WTC11 (cell line): Measurements from ENCODE around the gene SMIM13. TPM values are rescaled to one million over a fixed set of nuclear protein-coding genes. Genes with fewer than 3 reads are reported as not detected.

Experiments used
- ATAC-seq: fragments of 200-7000 bp; cut with Tn5 transposase; 2 replicates; pipeline ENCODE4 v1.10.0; 2021; ENCODE audit warnings: mild to moderate bottlenecking, moderate library complexity
- CTCF ChIA-PET: fragments of 300-600 bp; sonication (Branson Sonifier 250); formaldehyde crosslinking; loops from one replicate; lab custom pipeline; 2021; ENCODE audit warnings: antibody characterized with exemption; lab: Charles Lee
- POLR2A ChIA-PET: fragments of 350-600 bp; sonication (Branson Sonifier 250); formaldehyde crosslinking; loops from one replicate; lab custom pipeline; 2021; ENCODE audit warnings: antibody characterized with exemption; lab: Charles Lee
- DNase-seq: peaks from one replicate; pipeline ENCODE4 v3.0.0; 2021; ENCODE audit warnings: low spot score
- H3K27ac Mint-ChIP-seq: 2 replicates; pipeline ENCODE4 v1.8.0; 2021; ENCODE audit warnings: mixed read lengths
- H3K27me3 Mint-ChIP-seq: 2 replicates; pipeline ENCODE4 v1.8.0; 2021; ENCODE audit warnings: low read depth, mild to moderate bottlenecking, moderate library complexity, mixed read lengths
- H3K36me3 Mint-ChIP-seq: 2 replicates; pipeline ENCODE4 v1.8.0; 2021; ENCODE audit warnings: mixed read lengths
- H3K4me1 Mint-ChIP-seq: 2 replicates; pipeline ENCODE4 v1.8.0; 2022; ENCODE audit warnings: mixed read lengths
- H3K4me3 Mint-ChIP-seq: 2 replicates; pipeline ENCODE4 v1.8.0; 2021; ENCODE audit warnings: mild to moderate bottlenecking, moderate library complexity, mixed read lengths
- H3K9me3 Mint-ChIP-seq: 2 replicates; pipeline ENCODE4 v1.8.0; 2021; ENCODE audit warnings: mixed read lengths
- AR ChIP-seq: fragments of 250-450 bp; sonication (Bioruptor Pico); IDR thresholded peaks from 2 replicates; pipeline ENCODE4 v1.9.0; 2021; ENCODE audit warnings: mild to moderate bottlenecking
- ATF1 ChIP-seq: sonication (generic); formaldehyde crosslinking; IDR thresholded peaks from 2 replicates; pipeline ENCODE4 v1.8.1; 2023; ENCODE audit warnings: mild to moderate bottlenecking, moderate library complexity, missing genetic modification reagents
- CDX4 ChIP-seq: fragments of 250-450 bp; sonication (Bioruptor Pico); IDR thresholded peaks from 2 replicates; pipeline ENCODE4 v1.9.0; 2021; ENCODE audit warnings: moderate library complexity, mild to moderate bottlenecking, inconsistent platforms, borderline replicate concordance
- E2F4 ChIP-seq: sonication (generic); formaldehyde crosslinking; IDR thresholded peaks from 2 replicates; pipeline ENCODE4 v1.8.1; 2022; ENCODE audit warnings: low read depth, mild to moderate bottlenecking, moderate library complexity, missing genetic modification reagents, borderline replicate concordance
- ERG ChIP-seq: fragments of 250-450 bp; sonication (Bioruptor Pico); IDR thresholded peaks from 2 replicates; pipeline ENCODE4 v1.8.0; 2021; ENCODE audit warnings: mild to moderate bottlenecking
- FOXP4 ChIP-seq: sonication (generic); formaldehyde crosslinking; IDR thresholded peaks from 2 replicates; pipeline ENCODE4 v1.8.0; 2022; ENCODE audit warnings: mild to moderate bottlenecking, missing genetic modification reagents
- IRF2 ChIP-seq: sonication (generic); formaldehyde crosslinking; IDR thresholded peaks from 2 replicates; pipeline ENCODE4 v1.8.0; 2022; ENCODE audit warnings: low read depth, missing genetic modification reagents, borderline replicate concordance
- JAZF1 ChIP-seq: fragments of 250-450 bp; sonication (Bioruptor Pico); IDR thresholded peaks from 2 replicates; pipeline ENCODE4 v1.9.0; 2021; ENCODE audit warnings: moderate library complexity, mild to moderate bottlenecking, inconsistent platforms
- KAT7 ChIP-seq: sonication (generic); formaldehyde crosslinking; IDR thresholded peaks from 2 replicates; pipeline ENCODE4 v1.8.1; 2023; ENCODE audit warnings: missing genetic modification reagents, mild to moderate bottlenecking, borderline replicate concordance
- MXD4 ChIP-seq: fragments of 250-450 bp; sonication (Bioruptor Pico); IDR thresholded peaks from 2 replicates; pipeline ENCODE4 v1.8.0; 2021; ENCODE audit warnings: mild to moderate bottlenecking, moderate library complexity, borderline replicate concordance
- NFE2L1 ChIP-seq: sonication (generic); formaldehyde crosslinking; IDR thresholded peaks from 2 replicates; pipeline ENCODE4 v1.8.1; 2023; ENCODE audit warnings: missing genetic modification reagents
- NR2C2 ChIP-seq: sonication (generic); formaldehyde crosslinking; IDR thresholded peaks from 2 replicates; pipeline ENCODE4 v1.8.0; 2022; ENCODE audit warnings: mild to moderate bottlenecking, missing genetic modification reagents
- OVOL2 ChIP-seq: fragments of 250-450 bp; sonication (Bioruptor Pico); IDR thresholded peaks from 2 replicates; pipeline ENCODE4 v1.9.0; 2021; ENCODE audit warnings: mild to moderate bottlenecking, borderline replicate concordance
- RELA ChIP-seq: sonication (generic); formaldehyde crosslinking; IDR thresholded peaks from 2 replicates; pipeline ENCODE4 v1.8.1; 2022; ENCODE audit warnings: missing genetic modification reagents, mild to moderate bottlenecking, borderline replicate concordance
- SOX15 ChIP-seq: fragments of 250-450 bp; sonication (Bioruptor Pico); IDR thresholded peaks from 2 replicates; pipeline ENCODE4 v1.9.0; 2021; ENCODE audit warnings: mild to moderate bottlenecking
- ZNF121 ChIP-seq: sonication (generic); formaldehyde crosslinking; IDR thresholded peaks from 2 replicates; pipeline ENCODE4 v1.8.0; 2023; ENCODE audit warnings: missing genetic modification reagents
- ZNF263 ChIP-seq: sonication (generic); formaldehyde crosslinking; IDR thresholded peaks from 2 replicates; pipeline ENCODE4 v1.8.1; 2022; ENCODE audit warnings: low read depth, mild to moderate bottlenecking, moderate library complexity, missing genetic modification reagents
- ZNF425 ChIP-seq: fragments of 250-450 bp; sonication (Bioruptor Pico); conservative IDR thresholded peaks from 2 replicates; pipeline ENCODE4 v1.9.0; 2021; ENCODE audit warnings: mild to moderate bottlenecking
- ZNF512 ChIP-seq: sonication (generic); formaldehyde crosslinking; IDR thresholded peaks from 2 replicates; pipeline ENCODE4 v1.8.1; 2022; ENCODE audit warnings: missing genetic modification reagents, borderline replicate concordance
- ZNF671 ChIP-seq: fragments of 250-450 bp; sonication (Bioruptor Pico); IDR thresholded peaks from 2 replicates; pipeline ENCODE4 v1.8.0; 2021; ENCODE audit warnings: mild to moderate bottlenecking
- total RNA-seq: library from RNA; stranded (reverse); gene quantifications from 3 replicates; pipeline ENCODE4 v1.2.3, GENCODE V29; 2021

SMIM13 gene
- total RNA-seq, 1 experiment from 2014 or later: 9.7 TPM

GRCh38 chr6:11062083-11062482, 31.6 kb upstream of the SMIM13 start:
- no peaks in the 10 kb centered on the region for H3K9me3 Mint-ChIP-seq
- TF ChIP-seq ZNF671: no peak
- H3K27me3 Mint-ChIP-seq: no peaks in the 10 kb centered on the region
- ATAC-seq (no peak), DNase-seq (no peak)
- H3K36me3 Mint-ChIP-seq: no peaks in the 10 kb centered on the region
- H3K4me3 Mint-ChIP-seq: no peak overlapping the region
- CTCF ChIA-PET: interaction anchor here (0.6 to 1.6 kb wide), 2 partner anchors 108 to 139 kb away, joined by 3 to 4 read pairs; no protein-coding TSS in a partner anchor
- POLR2A ChIA-PET: no interaction called here
- H3K4me1 Mint-ChIP-seq: peaks cover 4% of the 10 kb centered on the region
- no peak overlapping the region for H3K27ac Mint-ChIP-seq

GRCh38 chr6:11062715-11063114, 30.9 kb upstream of the SMIM13 start:
- no peak for TF ChIP-seq RELA (CRISPR knock-in tag)
- TF ChIP-seq NFE2L1: no peak
- TF ChIP-seq ERG: no peak
- TF ChIP-seq AR (CRISPR knock-in tag): no peak
- TF ChIP-seq MXD4 (CRISPR knock-in tag): no peak
- TF ChIP-seq JAZF1: no peak
- no peak for TF ChIP-seq OVOL2 (CRISPR knock-in tag)
- TF ChIP-seq SOX15 (CRISPR knock-in tag): no peak
- no peak for TF ChIP-seq FOXP4
- TF ChIP-seq ZNF121 (CRISPR knock-in tag): no peak
- no peak for TF ChIP-seq E2F4 (CRISPR knock-in tag)
- no peak for TF ChIP-seq CDX4 (CRISPR knock-in tag)
- TF ChIP-seq ZNF512 (CRISPR knock-in tag): no peak
- no peak for TF ChIP-seq ATF1 (CRISPR knock-in tag)
- TF ChIP-seq ZNF425 (CRISPR knock-in tag): no peak
- TF ChIP-seq ZNF263 (CRISPR knock-in tag): no peak
- TF ChIP-seq NR2C2 (CRISPR knock-in tag): no peak
- no peak for TF ChIP-seq ZNF671
- TF ChIP-seq IRF2 (CRISPR knock-in tag): no peak
- no peak for TF ChIP-seq KAT7 (CRISPR knock-in tag)
- no peak overlapping the region for H3K4me3 Mint-ChIP-seq
- no peak for ATAC-seq
- H3K4me1 Mint-ChIP-seq: peaks cover 4% of the 10 kb centered on the region
- no peak overlapping the region for H3K27ac Mint-ChIP-seq
- no peaks in the 10 kb centered on the region for H3K27me3 Mint-ChIP-seq
- H3K36me3 Mint-ChIP-seq: no peaks in the 10 kb centered on the region
- CTCF ChIA-PET: interaction anchor here (0.6 to 1.6 kb wide), 2 partner anchors 108 to 139 kb away, joined by 3 to 4 read pairs; no protein-coding TSS in a partner anchor
- no peaks in the 10 kb centered on the region for H3K9me3 Mint-ChIP-seq
- DNase-seq: no peak
- POLR2A ChIA-PET: no interaction called here
